ENCODE measurements around the gene WFDC1.

WFDC1 gene

DNA sequence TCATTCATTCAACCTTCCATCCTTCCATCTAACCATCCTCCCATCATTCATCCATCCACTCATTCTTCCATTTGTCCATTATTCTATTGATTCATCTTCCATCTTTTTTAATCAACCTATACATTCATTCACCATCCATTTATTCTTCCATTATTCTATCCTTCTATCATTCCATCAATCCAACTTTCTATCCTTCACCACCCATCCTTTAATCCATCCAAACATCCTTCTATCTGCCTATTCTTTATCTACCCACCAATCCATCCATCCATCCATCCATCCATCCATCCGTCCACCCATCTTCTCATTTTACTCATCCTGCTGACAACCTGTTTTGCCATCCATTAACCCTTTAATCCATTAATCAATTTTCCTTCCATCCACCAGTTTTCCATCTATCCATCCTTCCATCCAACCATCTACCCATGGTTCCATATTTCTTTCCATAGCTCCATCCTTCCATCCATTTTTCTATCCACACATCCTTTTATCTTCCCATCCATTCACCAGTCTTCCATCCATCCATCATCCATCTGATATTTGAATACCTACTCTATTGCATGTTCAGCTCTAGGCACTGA lies 21.8 kb upstream of the WFDC1 start:
- H3K36me3 ChIP-seq (replicated peaks): no peaks in the 10 kb centered on the region
- no peak overlapping the region for H3K4me3 ChIP-seq (ENCODE audit: low read depth, low read length)
- DNase-seq: no peak
- TF ChIP-seq, protein P1, sequence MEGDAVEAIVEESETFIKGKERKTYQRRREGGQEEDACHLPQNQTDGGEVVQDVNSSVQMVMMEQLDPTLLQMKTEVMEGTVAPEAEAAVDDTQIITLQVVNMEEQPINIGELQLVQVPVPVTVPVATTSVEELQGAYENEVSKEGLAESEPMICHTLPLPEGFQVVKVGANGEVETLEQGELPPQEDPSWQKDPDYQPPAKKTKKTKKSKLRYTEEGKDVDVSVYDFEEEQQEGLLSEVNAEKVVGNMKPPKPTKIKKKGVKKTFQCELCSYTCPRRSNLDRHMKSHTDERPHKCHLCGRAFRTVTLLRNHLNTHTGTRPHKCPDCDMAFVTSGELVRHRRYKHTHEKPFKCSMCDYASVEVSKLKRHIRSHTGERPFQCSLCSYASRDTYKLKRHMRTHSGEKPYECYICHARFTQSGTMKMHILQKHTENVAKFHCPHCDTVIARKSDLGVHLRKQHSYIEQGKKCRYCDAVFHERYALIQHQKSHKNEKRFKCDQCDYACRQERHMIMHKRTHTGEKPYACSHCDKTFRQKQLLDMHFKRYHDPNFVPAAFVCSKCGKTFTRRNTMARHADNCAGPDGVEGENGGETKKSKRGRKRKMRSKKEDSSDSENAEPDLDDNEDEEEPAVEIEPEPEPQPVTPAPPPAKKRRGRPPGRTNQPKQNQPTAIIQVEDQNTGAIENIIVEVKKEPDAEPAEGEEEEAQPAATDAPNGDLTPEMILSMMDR (IDR thresholded peaks at IDR 0.05; ENCODE audit: low read depth, low read length, missing control alignments): no peak
- H3K27me3 ChIP-seq (replicated peaks): no peaks in the 10 kb centered on the region
- H3K27ac ChIP-seq: no peak overlapping the region
- in situ Hi-C loops (cut with HindIII; ENCODE audit: low pct_ligation_motif_present, low sequenced_read_pairs): no loop called here

GRCh38 chr16:84274515-84274914 lies 20.2 kb upstream of the WFDC1 start:
- no peaks in the 10 kb centered on the region for H3K27me3 ChIP-seq (replicated peaks)
- in situ Hi-C loops (cut with HindIII; ENCODE audit: low pct_ligation_motif_present, low sequenced_read_pairs): no loop called here
- no peak overlapping the region for H3K27ac ChIP-seq
- no peak for DNase-seq
- TF ChIP-seq, protein P1 (IDR thresholded peaks at IDR 0.05; ENCODE audit: low read depth, low read length, missing control alignments): no peak
- no peaks in the 10 kb centered on the region for H3K36me3 ChIP-seq (replicated peaks)
- H3K4me3 ChIP-seq (ENCODE audit: low read depth, low read length): no peak overlapping the region

DNA sequence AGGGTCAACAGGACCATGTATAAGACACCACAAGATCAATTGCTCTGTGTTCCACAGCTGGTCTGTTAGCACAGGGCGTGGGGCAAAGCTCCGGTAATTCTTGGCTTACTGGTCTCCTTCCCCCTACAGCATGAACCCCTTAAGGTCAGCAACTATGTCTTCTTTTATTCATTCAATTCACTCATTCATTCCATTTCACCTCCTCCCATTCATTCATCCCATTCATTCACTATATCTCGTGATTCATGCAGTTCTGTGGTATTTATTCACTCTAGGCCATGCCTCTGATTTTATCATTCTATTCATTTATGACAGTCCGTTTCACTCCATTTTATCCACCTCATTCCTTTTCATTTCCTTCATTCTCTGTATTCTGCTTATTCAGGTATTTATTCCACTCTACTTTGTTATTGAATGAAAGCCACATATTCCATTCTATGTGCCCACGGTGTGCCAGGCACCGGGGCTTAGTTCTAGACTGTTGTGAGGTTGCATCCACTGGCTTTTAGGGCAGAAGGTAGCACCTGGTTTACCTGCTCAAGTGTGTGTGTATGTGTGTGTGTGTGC lies 19.0 kb upstream of the WFDC1 start:
- TF ChIP-seq, protein P1 (IDR thresholded peaks at IDR 0.05; ENCODE audit: low read depth, low read length, missing control alignments): no peak
- Histone ChIP-seq H3K27me3 (replicated peaks) (no peaks in the 10 kb centered on the region), H3K36me3 (replicated peaks) (no peaks in the 10 kb centered on the region), H3K27ac (no peak overlapping the region), H3K4me3 (ENCODE audit: low read depth, low read length) (no peak overlapping the region)
- in situ Hi-C loops (cut with HindIII; ENCODE audit: low pct_ligation_motif_present, low sequenced_read_pairs): no loop called here
- DNase-seq: no peak

DNA sequence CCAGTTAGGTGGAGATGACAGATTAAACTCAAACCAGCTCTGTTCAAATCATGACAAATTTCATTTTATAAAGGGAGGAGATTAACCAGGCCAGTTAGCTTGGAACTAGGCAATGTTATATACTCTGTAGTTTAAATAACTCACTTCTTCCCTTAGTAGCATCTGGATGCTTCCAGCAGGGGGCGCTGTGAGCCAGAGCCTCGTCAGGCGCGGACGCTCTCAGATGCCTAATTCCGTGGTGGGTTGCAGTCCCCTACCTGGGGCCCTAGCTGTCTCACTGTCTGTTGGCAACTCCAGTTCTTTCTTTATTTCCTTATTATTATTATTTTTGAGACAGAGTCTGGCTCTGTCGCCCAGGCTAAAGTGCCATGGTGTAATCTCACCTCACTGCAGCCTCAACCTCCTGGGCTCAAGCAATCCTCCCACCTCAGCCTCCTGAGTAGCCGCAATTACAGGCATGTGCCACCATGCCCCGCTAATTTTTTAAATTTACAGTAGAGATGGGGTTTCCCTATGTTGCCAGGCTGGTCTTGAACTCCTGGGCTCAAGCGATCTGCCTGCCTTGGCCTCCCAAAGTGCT lies 17.3 kb upstream of the WFDC1 start:
- Histone ChIP-seq H3K27me3 (replicated peaks) (peaks cover 4% of the 10 kb centered on the region), H3K36me3 (replicated peaks) (no peaks in the 10 kb centered on the region), H3K27ac (no peak overlapping the region), H3K4me3 (ENCODE audit: low read depth, low read length) (no peak overlapping the region)
- TF ChIP-seq, protein P1 (IDR thresholded peaks at IDR 0.05; ENCODE audit: low read depth, low read length, missing control alignments): peak; percentile 90
- DNase-seq: peak; percentile 40
- in situ Hi-C loops (cut with HindIII; ENCODE audit: low pct_ligation_motif_present, low sequenced_read_pairs): no loop called here

- in situ Hi-C loops (cut with HindIII; ENCODE audit: low pct_ligation_motif_present, low sequenced_read_pairs): no loop called here
- Histone ChIP-seq H3K36me3 (replicated peaks) (no peaks in the 10 kb centered on the region), H3K27ac (no peak overlapping the region), H3K4me3 (ENCODE audit: low read depth, low read length) (no peak overlapping the region), H3K27me3 (replicated peaks) (peaks cover 4% of the 10 kb centered on the region)
- no peak for DNase-seq
- TF ChIP-seq, protein P1 (IDR thresholded peaks at IDR 0.05; ENCODE audit: low read depth, low read length, missing control alignments): no peak
Observed at GRCh38 chr16:84278333-84278732, 16.3 kb upstream of the WFDC1 start.

Measured in brain microvascular endothelial cell (primary cell).